Stimulated activated CD8-positive, alpha-beta memory T cell treated with anti-CD3 and anti-CD28 coated beads, Interleukin-15, amount 100 ng/mL, for 1 hour (primary cell): ENCODE measurements around the gene LAMTOR4.
"Not testable (repeated sequence)": the region's sequence is repeated elsewhere in the genome, so short reads cannot be mapped to it uniquely, and the experiment has no call there.

Source experiments
- DNase-seq: peaks from one replicate; pipeline ENCODE4 v3.0.0-alpha.2; 2020; ENCODE audit warnings: low read depth

Gene LAMTOR4

GRCh38 chr7:100171087-100171681 lies 22.5 kb downstream of the LAMTOR4 start:
- DNase-seq, result no peak

- no peak for DNase-seq
Measured at GRCh38 chr7:100171840-100172239, 23.1 kb downstream of the LAMTOR4 start.

GRCh38 chr7:100173806-100174495 lies 25.2 kb downstream of the LAMTOR4 start:
- DNase-seq, result no peak

GRCh38 chr7:100174582-100174981 lies 25.9 kb downstream of the LAMTOR4 start:
- DNase-seq, result no peak

- DNase-seq, result no peak
Measured at GRCh38 chr7:100175296-100175935, 26.7 kb downstream of the LAMTOR4 start.

- no peak for DNase-seq
Measured at GRCh38 chr7:100176096-100177044, 27.7 kb downstream of the LAMTOR4 start.

- peak; percentile 93 for DNase-seq
Measured at GRCh38 chr7:100177045-100178001, 28.6 kb downstream of the LAMTOR4 start, which contains the start of the genes GPC2 and STAG3. GPC2 (minus strand) TSS chr7:100177381; CDS start chr7:100177199, 182 bp downstream. STAG3 (plus strand) TSS chr7:100177918; CDS start chr7:100180557, 2,639 bp downstream.

GRCh38 chr7:100180084-100180483 lies 31.4 kb downstream of the LAMTOR4 start:
- DNase-seq, result not testable (repeated sequence)

- not testable (repeated sequence) for DNase-seq
Measured at GRCh38 chr7:100182616-100183015, 33.9 kb downstream of the LAMTOR4 start.

GRCh38 chr7:100183090-100183489 lies 34.4 kb downstream of the LAMTOR4 start:
- not testable (repeated sequence) for DNase-seq

- no peak for DNase-seq
Measured at GRCh38 chr7:100185726-100186125, 37.0 kb downstream of the LAMTOR4 start.

- no peak for DNase-seq
Measured at GRCh38 chr7:100189061-100189460, 40.3 kb downstream of the LAMTOR4 start.

GRCh38 chr7:100190048-100190711 lies 41.5 kb downstream of the LAMTOR4 start:
- DNase-seq, result no peak

- DNase-seq, result no peak
Measured at GRCh38 chr7:100191775-100192174, 43.1 kb downstream of the LAMTOR4 start.

- DNase-seq, result not testable (repeated sequence)
Measured at GRCh38 chr7:100192281-100192862, 43.7 kb downstream of the LAMTOR4 start.

GRCh38 chr7:100192969-100193368 lies 44.3 kb downstream of the LAMTOR4 start:
- DNase-seq, result no peak

GRCh38 chr7:100195222-100195621 lies 46.5 kb downstream of the LAMTOR4 start:
- no peak for DNase-seq

- DNase-seq, result not testable (repeated sequence)
Measured at GRCh38 chr7:100195901-100196322, 47.2 kb downstream of the LAMTOR4 start.

GRCh38 chr7:100198266-100198665 lies 49.5 kb downstream of the LAMTOR4 start:
- no peak for DNase-seq

GRCh38 chr7:100200693-100201092 lies 52.0 kb downstream of the LAMTOR4 start:
- no peak for DNase-seq
